GM21390 (cell line): ENCODE measurements around the gene NOC4L.
"Not testable (repeated sequence)": the region's sequence is repeated elsewhere in the genome, so short reads cannot be mapped to it uniquely, and the experiment has no call there.

Experiments
- ATAC-seq: cut with Tn5 transposase; IDR thresholded peaks from one replicate; pipeline ENCODE4 v1.9.1; 2021; ENCODE audit not compliant: unreplicated experiment

Gene NOC4L

GRCh38 chr12:132180648-132181546 lies 36.6 kb downstream of the NOC4L start:
- ATAC-seq, result no peak

- no peak for ATAC-seq
Observed at GRCh38 chr12:132181570-132182200, 37.4 kb downstream of the NOC4L start.

GRCh38 chr12:132182206-132182710 lies 38.0 kb downstream of the NOC4L start:
- ATAC-seq, result no peak

- ATAC-seq, result no peak
Observed at GRCh38 chr12:132182711-132183365, 38.6 kb downstream of the NOC4L start.

- ATAC-seq, result no peak
Observed at GRCh38 chr12:132185705-132186104, 41.4 kb downstream of the NOC4L start.

- no peak for ATAC-seq
Observed at GRCh38 chr12:132186208-132186856, 42.1 kb downstream of the NOC4L start.

- ATAC-seq, result no peak
Observed at GRCh38 chr12:132186857-132187620, 42.8 kb downstream of the NOC4L start.

- ATAC-seq, result no peak
Observed at GRCh38 chr12:132187646-132188450, 43.6 kb downstream of the NOC4L start.

GRCh38 chr12:132188451-132188901 lies 44.2 kb downstream of the NOC4L start:
- no peak for ATAC-seq

- no peak for ATAC-seq
Observed at GRCh38 chr12:132188916-132189325, 44.7 kb downstream of the NOC4L start.

- ATAC-seq, result peak; percentile 91
Observed at GRCh38 chr12:132189378-132190011, 45.2 kb downstream of the NOC4L start.

- peak; percentile 11 for ATAC-seq
Observed at GRCh38 chr12:132190012-132190755, 45.9 kb downstream of the NOC4L start.

- ATAC-seq, result no peak
Observed at GRCh38 chr12:132190834-132191500, 46.7 kb downstream of the NOC4L start.

- no peak for ATAC-seq
Observed at GRCh38 chr12:132191715-132192553, 47.7 kb downstream of the NOC4L start.

GRCh38 chr12:132194056-132194455 lies 49.8 kb downstream of the NOC4L start:
- ATAC-seq, result no peak

GRCh38 chr12:132194556-132194955 lies 50.3 kb downstream of the NOC4L start:
- ATAC-seq, result no peak

GRCh38 chr12:132195242-132195641 lies 51.0 kb downstream of the NOC4L start:
- not testable (repeated sequence) for ATAC-seq
